Spleen (tissue), 11 donors: ENCODE measurements around the gene KDM4B. TPM values are rescaled to one million over a fixed set of nuclear protein-coding genes. Genes with fewer than 3 reads are reported as not detected.
A peak's percentile ranks its signal among the peaks of the same experiment; 100 is the strongest.

Experiments used
- DNase-seq: peaks from one replicate; pipeline ENCODE4 v3.0.0-alpha.2; 2020
- H3K27ac ChIP-seq, 8 donors: fragments of 200-600 bp; sonication (generic) in 7 of 8; 1 replicate in 4 of 8; 2 replicates in 4 of 8; pipeline versions ENCODE4 v1.5.0 to v1.8.0; 2016 to 2021; ENCODE audit warnings: inconsistent platforms in 4 of 8, mild to moderate bottlenecking in 4 of 8, moderate library complexity in 1 of 8
- H3K27me3 ChIP-seq, 7 donors: fragments of 200-600 bp; sonication (generic) in 6 of 7; replicated peaks in 1 of 7; 1 replicate in 4 of 7; 2 replicates in 3 of 7; pipeline versions ENCODE4 v1.5.0 to v1.8.0; 2016 to 2021; ENCODE audit warnings: inconsistent platforms in 3 of 7, mild to moderate bottlenecking in 1 of 7
- H3K36me3 ChIP-seq, 6 donors: fragments of 200-600 bp; sonication (generic) in 5 of 6; 1 replicate in 4 of 6; 2 replicates in 2 of 6; pipeline versions ENCODE4 v1.5.0 to v1.8.0; 2016 to 2021; ENCODE audit warnings: inconsistent platforms in 2 of 6
- H3K4me1 ChIP-seq, 6 donors: fragments of 200-600 bp; sonication (generic) in 5 of 6; 1 replicate in 3 of 6; 2 replicates in 3 of 6; pipeline versions ENCODE4 v1.5.0 to v1.8.0; 2016 to 2021; ENCODE audit warnings: inconsistent platforms in 3 of 6
- H3K4me3 ChIP-seq, 8 donors: fragments of 200-600 bp; sonication (generic) in 7 of 8; 1 replicate in 4 of 8; 2 replicates in 4 of 8; pipeline versions ENCODE4 v1.5.0 to v1.8.0; 2016 to 2021; ENCODE audit warnings: inconsistent platforms in 4 of 8, mild to moderate bottlenecking in 4 of 8, moderate library complexity in 2 of 8
- H3K9me3 ChIP-seq, 8 donors: fragments of 200-600 bp; sonication (generic) in 7 of 8; 1 replicate in 4 of 8; 2 replicates in 4 of 8; pipeline versions ENCODE4 v1.5.0 to v1.8.0; 2016 to 2021; ENCODE audit warnings: inconsistent platforms in 4 of 8
- CTCF ChIP-seq, 11 experiments: fragments of 200-600 bp in 7 of 11; fragments of 450-650 bp in 4 of 11; sonication (generic) in 4 of 11; IDR thresholded peaks in 8 of 11; conservative IDR thresholded peaks in 3 of 11; 1 replicate in 7 of 11; 2 replicates in 4 of 11; pipeline versions ENCODE4 v1.4.0 to v1.8.0; 2016 to 2021; ENCODE audit warnings: antibody characterized with exemption in 11 of 11, inconsistent platforms in 4 of 11, mild to moderate bottlenecking in 1 of 11
- POLR2A ChIP-seq, 3 donors: fragments of 450-650 bp; IDR thresholded peaks; one replicate each; pipeline ENCODE4 v1.5.1; 2017; ENCODE audit warnings: antibody characterized with exemption in 3 of 3, mild to moderate bottlenecking in 1 of 3
- POLR2AphosphoS5 ChIP-seq, 3 donors: sonication (generic); formaldehyde crosslinking; IDR thresholded peaks; one replicate each; pipeline ENCODE4 v1.5.1; 2017; ENCODE audit warnings: antibody characterized with exemption in 3 of 3
- WGBS, 5 donors: extraction: QIAGEN DNeasy Blood & Tissue Kit in 3 of 5; methylation state at CpG; one replicate each; pipeline versions ENCODE4 v1.1.5 to v1.1.7; 2013 to 2018; 5-methylcytosine and 5-hydroxymethylcytosine counted together
- intact Hi-C: fragments of 100-400 bp; cut with DNase I; formaldehyde crosslinking; loops from one replicate; pipeline ENCODE4 v1.15.0; 2023; ENCODE audit warnings: low total_unique reads
- polyA plus RNA-seq, 3 donors: library from polyadenylated mRNA; stranded (reverse); fragments of 200-250 nt; gene quantifications; one replicate each; pipeline ENCODE4 v1.2.1, GENCODE V29; 2013
- total RNA-seq, 7 donors: library from RNA; depleted of rRNA in 3 of 7; stranded (reverse); fragments of >200 nt in 3 of 7; fragmentation: NEBNext Ultra II Directional in 4 of 7; extraction: Animal tissue kit (Norgen Biotek cat#: 25700) in 4 of 7; gene quantifications; one replicate each; pipeline versions ENCODE4 v1.1.0 to v1.2.1, GENCODE V29; 2016 to 2021
- donor health status: healthy with polysubstance abuse.
- donor health status: DM: no; HTN: no; CAD: no; lungs with moderate emphysema.
- donor health status: DM: no; HTN: no; CAD: no.
- donor health status: Bipolar disorder and iron deficiency.
- donor health status: healthy.
- donor health status: DM: no; HTN: no; CAD: no.
- donor health status: DM: yes; HTN: yes; CAD: no.

The KDM4B gene
- total and polyA plus RNA-seq, 10 donors: 18.3 to 80.5 (median 52.4) TPM

GRCh38 chr19:5005096-5005495 is 36.2 kb downstream of the KDM4B start:
- intact Hi-C loops: no loop called here
- Histone ChIP-seq H3K9me3 (peaks cover 0 to 13% (median 3%) of the 10 kb centered on the region in 8 donors), H3K27ac (no peak overlapping the region), H3K4me3 (no peak overlapping the region), H3K36me3 (peaks cover 0 to 42% (median 0%) of the 10 kb centered on the region in 6 donors), H3K27me3 (no peaks in the 10 kb centered on the region), H3K4me1 (peaks cover 0 to 25% (median 11%) of the 10 kb centered on the region in 6 donors)
- no peak for DNase-seq
- WGBS, 5 donors: 76 to 86% (median 81%) methylated on average over 5 of the region's 5 CpGs
- TF ChIP-seq POLR2AphosphoS5 (IDR thresholded peaks at IDR 0.05) (no peak), CTCF (IDR thresholded peaks at IDR 0.05 in 8 of 11, conservative IDR thresholded peaks at IDR 0.05 in 3 of 11) (no peak), POLR2A (IDR thresholded peaks at IDR 0.05) (no peak)

GRCh38 chr19:5006201-5006600 is 37.3 kb downstream of the KDM4B start:
- TF ChIP-seq CTCF (IDR thresholded peaks at IDR 0.05 in 8 of 11, conservative IDR thresholded peaks at IDR 0.05 in 3 of 11) (no peak), POLR2AphosphoS5 (IDR thresholded peaks at IDR 0.05) (no peak), POLR2A (IDR thresholded peaks at IDR 0.05) (no peak)
- Histone ChIP-seq H3K9me3 (peaks cover 0 to 13% (median 3%) of the 10 kb centered on the region in 8 donors), H3K4me1 (peaks cover 0 to 28% (median 11%) of the 10 kb centered on the region in 6 donors), H3K36me3 (peaks cover 0 to 43% (median 0%) of the 10 kb centered on the region in 6 donors), H3K4me3 (no peak overlapping the region), H3K27ac (no peak overlapping the region), H3K27me3 (no peaks in the 10 kb centered on the region)
- 43 to 81% (median 58%) methylated on average over 9 to 10 of the region's 10 CpGs for WGBS, 5 donors
- DNase-seq: no peak
- intact Hi-C loops: no loop called here

- H3K27ac ChIP-seq: no peak overlapping the region
- H3K9me3 ChIP-seq: peaks cover 0 to 13% (median 3%) of the 10 kb centered on the region in 8 donors
- peaks cover 0 to 25% (median 8%) of the 10 kb centered on the region in 6 donors for H3K4me1 ChIP-seq
- H3K4me3 ChIP-seq: no peak overlapping the region
- H3K36me3 ChIP-seq: peaks cover 0 to 48% (median 0%) of the 10 kb centered on the region in 6 donors
- 88 to 92% (median 92%) methylated on average over 12 to 13 of the region's 13 CpGs for WGBS, 5 donors
- TF ChIP-seq POLR2A (IDR thresholded peaks at IDR 0.05): no peak
- no peak for TF ChIP-seq CTCF (IDR thresholded peaks at IDR 0.05 in 8 of 11, conservative IDR thresholded peaks at IDR 0.05 in 3 of 11)
- TF ChIP-seq POLR2AphosphoS5 (IDR thresholded peaks at IDR 0.05): peak in 1 of 3 donors; percentile 13
- H3K27me3 ChIP-seq: no peaks in the 10 kb centered on the region
- intact Hi-C loops: no loop called here
- no peak for DNase-seq
These were observed 37.9 kb downstream of the KDM4B start for GRCh38 chr19:5006821-5007220.

GRCh38 chr19:5011476-5012238 is 42.7 kb downstream of the KDM4B start:
- Histone ChIP-seq H3K27me3 (no peaks in the 10 kb centered on the region), H3K4me1 (peaks cover 0 to 16% (median 0%) of the 10 kb centered on the region in 6 donors), H3K27ac (no peak overlapping the region), H3K4me3 (no peak overlapping the region), H3K36me3 (peaks cover 0 to 70% (median 7%) of the 10 kb centered on the region in 6 donors), H3K9me3 (peaks cover 0 to 13% (median 3%) of the 10 kb centered on the region in 8 donors)
- intact Hi-C loops: no loop called here
- TF ChIP-seq POLR2A (IDR thresholded peaks at IDR 0.05): no peak
- TF ChIP-seq POLR2AphosphoS5 (IDR thresholded peaks at IDR 0.05): peak in 1 of 3 donors; percentile 8
- WGBS, 5 donors: 84 to 91% (median 86%) methylated on average over 16 to 26 of the region's 26 CpGs
- DNase-seq: no peak
